Muscle of leg (tissue), 11 donors: ENCODE results near the gene FBXW8. TPM values are rescaled to one million over a fixed set of nuclear protein-coding genes. Genes with fewer than 3 reads are reported as not detected.

Experiments
- DNase-seq: peaks from one replicate; pipeline ENCODE4 v3.0.0; 2013
- H3K27ac ChIP-seq: one replicate; pipeline ENCODE4 v1.5.1; 2013; ENCODE audit warnings: mild to moderate bottlenecking, low read length, control low read depth
- H3K27me3 ChIP-seq: one replicate; pipeline ENCODE4 v1.6.1; 2013; ENCODE audit warnings: low read length; ENCODE audit not compliant: control insufficient read depth, insufficient read depth
- H3K36me3 ChIP-seq: one replicate; pipeline ENCODE4 v1.6.1; 2013; ENCODE audit warnings: low read length; ENCODE audit not compliant: control insufficient read depth, insufficient read depth
- H3K4me1 ChIP-seq: one replicate; pipeline ENCODE4 v1.6.1; 2013; ENCODE audit warnings: low read length; ENCODE audit not compliant: control insufficient read depth, insufficient read depth
- H3K4me3 ChIP-seq: one replicate; pipeline ENCODE4 v1.5.1; 2013; ENCODE audit warnings: low read length, control low read depth
- H3K9me3 ChIP-seq: replicated peaks from 2 replicates; pipeline ENCODE4 v1.6.1; 2013; ENCODE audit warnings: low read depth, low read length; ENCODE audit not compliant: control insufficient read depth
- WGBS: methylation state at CpG from one replicate; pipeline ENCODE4 v1.1.5; 2013; ENCODE audit warnings: missing lambda C conversion rate; ENCODE audit not compliant: insufficient coverage; 5-methylcytosine and 5-hydroxymethylcytosine counted together
- polyA plus RNA-seq, 8 donors: library from polyadenylated mRNA; unstranded; fragments of 120-200 nt; gene quantifications; one replicate each; pipeline versions ENCODE4 v1.2.1 to v1.2.3, GENCODE V29; 2013; ENCODE audit warnings: inconsistent platforms in 1 of 8, low replicate concordance in 1 of 8; ENCODE audit not compliant: insufficient read length in 8 of 8, insufficient read depth in 1 of 8
- total RNA-seq: library from RNA; stranded (reverse); fragments of 120-200 nt; gene quantifications from one replicate; pipeline ENCODE4 v1.2.4, GENCODE V29; 2013

FBXW8 gene
- total and polyA plus RNA-seq, 9 donors = 11.1 to 20.3 (median 14.8) TPM

DNA sequence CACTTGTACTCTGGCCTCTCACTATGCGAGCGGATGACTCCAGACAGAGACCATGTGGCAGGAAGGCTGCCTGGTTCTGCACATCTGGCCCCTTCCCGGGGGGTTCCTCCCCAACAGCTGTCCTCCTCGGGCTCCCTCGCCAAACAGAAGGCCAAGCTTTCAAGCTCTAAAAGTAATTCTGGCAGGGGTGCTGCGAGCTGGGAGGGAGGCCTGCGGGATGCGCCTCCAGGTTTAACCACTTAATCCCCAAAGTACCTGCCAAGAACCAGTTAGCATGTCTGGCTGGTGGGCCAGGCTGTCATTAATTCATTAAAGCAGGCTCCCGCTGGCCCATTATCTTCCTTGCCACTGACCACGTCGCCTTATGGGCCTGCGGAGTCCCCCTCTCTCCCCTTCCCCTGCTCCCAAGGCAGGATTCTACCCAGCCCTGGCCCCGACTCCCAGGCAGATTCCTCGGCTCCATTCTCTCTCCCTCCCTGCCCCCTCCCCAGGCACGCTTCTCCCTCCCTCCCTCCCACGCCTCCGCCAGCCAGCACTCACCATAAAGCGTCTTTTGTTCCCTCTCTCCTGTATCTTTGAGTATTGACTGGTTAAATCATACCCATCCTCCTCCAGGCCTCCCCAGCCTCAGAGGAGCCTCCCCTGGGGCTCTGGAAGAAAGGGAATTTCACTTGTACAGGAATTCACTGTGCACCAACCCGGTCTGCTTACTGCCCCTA is 34.4 kb upstream of the FBXW8 start:
- under 1% methylated on average over 12 of the region's 19 CpGs for WGBS
- peak; percentile 91 for DNase-seq
- Histone ChIP-seq H3K4me3 (no peak overlapping the region), H3K36me3 (no peaks in the 10 kb centered on the region), H3K27ac (no peak overlapping the region), H3K27me3 (peaks cover 59% of the 10 kb centered on the region), H3K4me1 (peaks cover 37% of the 10 kb centered on the region), H3K9me3 (peaks cover 5% of the 10 kb centered on the region)

DNA sequence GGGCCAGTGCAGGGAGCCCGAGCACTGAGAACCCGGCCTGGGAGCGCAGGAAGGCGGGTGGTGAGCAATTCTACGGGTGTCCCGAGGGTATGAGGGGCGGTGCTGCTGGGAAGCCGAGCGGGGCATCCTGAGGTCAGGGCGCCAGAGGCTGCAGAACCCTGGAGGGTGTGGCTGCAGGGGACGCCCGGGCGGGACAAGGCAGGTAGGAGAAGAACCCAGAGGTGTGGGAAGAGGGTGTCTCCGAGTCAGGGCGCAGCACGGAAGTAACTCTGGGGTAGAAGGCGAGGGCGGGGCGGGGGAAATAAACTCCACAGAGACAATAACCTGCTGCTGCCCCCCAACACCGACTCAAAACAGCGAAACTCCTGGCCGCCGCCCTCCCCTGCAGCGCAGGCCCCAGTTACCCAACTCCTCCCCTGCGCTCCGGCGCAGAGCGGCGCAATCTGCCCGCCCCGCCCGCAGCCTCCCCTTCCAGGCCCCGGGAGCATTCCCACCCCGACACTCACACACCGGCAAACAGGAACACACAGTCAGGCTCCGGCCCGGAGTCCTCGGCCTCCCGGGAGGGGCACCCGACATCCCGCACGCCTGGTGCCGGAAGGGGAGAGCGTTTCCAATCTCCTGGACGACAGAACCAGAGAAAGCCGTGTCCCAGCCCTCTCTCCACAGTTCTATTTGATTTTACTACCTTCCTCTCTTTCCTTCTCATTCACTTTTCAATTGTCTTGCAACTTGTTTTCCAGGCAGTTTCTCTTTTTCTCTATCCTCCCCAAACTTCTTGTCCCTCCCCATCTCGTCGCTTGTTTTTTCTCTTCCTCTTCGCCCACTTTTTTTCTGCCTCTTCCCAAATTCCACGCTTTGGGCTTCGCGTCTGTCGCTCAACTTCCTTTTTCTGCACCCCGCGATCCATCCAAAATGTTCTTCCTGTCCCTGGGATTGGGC is 31.9 kb upstream of the FBXW8 start:
- WGBS = 1% methylated on average over 40 of the region's 55 CpGs
- DNase-seq = no peak
- Histone ChIP-seq H3K4me3 (peak overlapping the region; percentile 25), H3K36me3 (no peaks in the 10 kb centered on the region), H3K4me1 (peaks cover 54% of the 10 kb centered on the region), H3K27me3 (peaks cover 78% of the 10 kb centered on the region), H3K9me3 (peaks cover 5% of the 10 kb centered on the region), H3K27ac (no peak overlapping the region)

DNA sequence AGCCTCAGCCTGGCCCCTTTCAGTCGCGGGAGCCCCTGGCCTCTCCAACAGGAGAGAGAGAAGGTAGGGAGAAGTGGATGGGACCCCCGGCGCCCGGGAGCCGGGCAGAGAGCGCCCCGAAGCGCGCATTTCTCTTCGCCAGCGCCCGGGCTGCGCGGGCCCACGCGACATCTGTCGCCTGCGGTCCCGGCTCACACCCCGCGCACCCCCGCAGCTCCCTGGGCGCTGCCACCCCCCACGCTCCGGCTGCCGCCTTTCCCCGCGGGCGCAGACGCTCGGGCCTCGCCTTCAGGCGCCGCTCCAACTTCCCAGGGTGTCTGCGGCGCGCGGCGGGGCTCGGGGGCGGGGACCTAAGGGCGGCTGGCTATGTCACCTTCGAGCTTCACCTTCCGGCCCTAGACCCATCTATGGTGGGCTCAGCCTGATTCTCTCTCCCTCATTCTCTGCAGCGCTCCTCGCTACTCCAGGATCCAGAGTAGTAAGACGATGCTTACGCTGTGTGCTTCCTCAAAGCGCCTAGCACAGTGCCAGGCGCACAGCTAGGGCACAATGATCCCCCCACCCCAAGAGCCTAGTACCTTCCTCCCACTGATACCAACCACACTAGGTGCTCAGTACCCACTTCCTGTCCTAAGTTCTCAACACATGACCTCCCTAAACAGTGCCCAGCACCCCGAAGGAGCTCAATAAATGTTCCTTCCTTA is 31.1 kb upstream of the FBXW8 start:
- WGBS = under 1% methylated on average over 52 of the region's 52 CpGs
- Histone ChIP-seq H3K36me3 (no peaks in the 10 kb centered on the region), H3K9me3 (peaks cover 1% of the 10 kb centered on the region), H3K27ac (no peak overlapping the region), H3K4me1 (peaks cover 54% of the 10 kb centered on the region), H3K4me3 (no peak overlapping the region), H3K27me3 (peaks cover 79% of the 10 kb centered on the region)
- DNase-seq = no peak

DNA sequence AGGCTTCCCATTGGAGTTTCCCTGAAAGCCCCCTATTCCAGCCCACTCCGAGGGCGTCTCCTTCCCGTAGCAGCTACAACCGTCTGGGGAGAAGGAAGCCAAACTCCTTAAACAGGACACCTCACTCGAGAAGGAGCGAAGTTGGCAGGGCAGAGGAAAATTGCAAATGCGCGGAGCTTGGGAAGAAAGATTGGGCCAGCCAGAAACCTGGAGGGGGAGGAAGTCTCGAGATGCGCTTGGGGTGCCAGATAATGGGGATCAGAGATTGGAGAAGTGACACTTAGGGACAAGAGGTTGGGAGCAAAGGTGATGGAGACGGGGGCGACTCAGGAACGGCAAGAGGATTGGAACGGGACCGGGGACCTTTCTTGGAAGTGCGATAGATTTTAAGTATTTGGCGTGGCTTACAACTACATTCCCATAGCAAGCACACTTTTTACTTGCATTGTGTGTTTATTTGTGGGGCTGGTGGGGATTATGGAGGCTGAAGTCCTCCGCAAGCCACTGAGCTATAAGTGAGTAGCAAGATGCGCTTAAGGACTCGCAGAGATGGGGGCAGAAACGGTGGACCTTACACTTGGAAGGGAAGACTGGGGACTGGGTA is 30.4 kb upstream of the FBXW8 start:
- no peak overlapping the region for H3K27ac ChIP-seq
- no peak for DNase-seq
- no peaks in the 10 kb centered on the region for H3K36me3 ChIP-seq
- 1% methylated on average over 10 of the region's 21 CpGs for WGBS
- peaks cover 54% of the 10 kb centered on the region for H3K4me1 ChIP-seq
- H3K27me3 ChIP-seq = peaks cover 81% of the 10 kb centered on the region
- peak overlapping the region; percentile 11 for H3K4me3 ChIP-seq
- H3K9me3 ChIP-seq = no peaks in the 10 kb centered on the region

DNA sequence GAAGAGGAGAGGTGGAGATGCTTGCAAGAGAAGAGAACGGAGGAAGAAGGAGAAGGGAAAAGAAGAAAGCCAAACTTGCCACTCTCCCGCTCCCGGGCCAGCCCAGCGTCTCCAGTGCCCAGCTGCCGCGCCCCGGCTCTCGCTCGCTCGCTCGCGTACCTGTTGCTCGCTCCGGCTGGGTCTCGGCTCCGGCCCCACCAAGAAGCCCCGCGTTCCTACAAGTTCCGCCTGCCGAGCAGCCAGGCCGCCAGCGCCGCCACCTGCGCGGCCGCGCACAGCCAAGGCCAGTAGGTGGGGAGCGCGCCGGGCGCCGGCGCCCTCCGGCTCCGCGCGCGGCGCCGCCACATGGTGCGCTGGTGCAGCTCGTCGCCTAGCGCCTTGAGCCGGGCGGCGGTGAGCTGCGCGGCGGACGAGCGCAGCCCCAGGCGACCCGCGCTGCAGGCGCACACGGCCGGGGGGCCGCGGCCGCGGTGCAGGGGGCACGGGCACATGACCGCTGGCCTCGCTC is 29.9 kb upstream of the FBXW8 start:
- WGBS = under 1% methylated on average over 65 of the region's 65 CpGs
- Histone ChIP-seq H3K4me3 (peak overlapping the region; percentile 27), H3K27ac (no peak overlapping the region), H3K9me3 (no peaks in the 10 kb centered on the region), H3K36me3 (no peaks in the 10 kb centered on the region), H3K4me1 (peaks cover 51% of the 10 kb centered on the region), H3K27me3 (peaks cover 81% of the 10 kb centered on the region)
- DNase-seq = peak; percentile 54

DNA sequence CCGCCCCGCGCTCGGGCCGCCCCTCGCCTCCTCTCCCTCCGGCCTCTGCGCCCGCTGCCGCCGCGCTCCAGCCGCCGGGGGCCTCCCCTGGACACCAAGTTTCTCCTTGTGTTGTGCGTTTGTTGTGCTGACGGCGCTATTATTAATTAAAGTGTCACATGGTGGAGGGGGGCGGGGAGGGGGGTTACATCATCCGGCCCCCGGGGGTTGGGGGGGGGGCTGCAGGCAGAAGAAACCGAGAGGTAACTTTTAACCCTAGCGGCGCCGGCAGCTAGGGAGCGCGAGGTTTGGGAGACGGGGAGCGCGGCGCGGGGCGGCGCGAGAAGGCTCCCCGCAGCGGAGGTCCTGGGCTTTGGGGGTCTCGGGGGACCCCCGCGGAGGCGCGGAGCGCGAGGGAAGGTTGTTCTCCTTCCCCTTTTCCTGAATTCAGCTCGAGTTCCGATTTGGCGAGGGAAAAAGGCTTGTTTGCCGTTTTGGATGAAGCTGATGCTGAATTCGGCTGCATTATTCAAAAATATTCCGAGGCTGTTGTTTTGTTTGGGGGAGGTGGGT is 29.3 kb upstream of the FBXW8 start, which contains the start of gene HRK:
HRK (minus strand) TSS at position 117 of the 552 bp plus-strand sequence. CDS start 134 bp downstream, outside the sequence.
- H3K4me3 ChIP-seq = peak within 1 kb of the TSS; percentile 27
- H3K9me3 ChIP-seq = no peaks in the 10 kb centered on the region
- 0% methylated on average over 24 of the region's 49 CpGs for WGBS
- no peak within 1 kb of the TSS for H3K27ac ChIP-seq
- H3K4me1 ChIP-seq = peaks cover 46% of the 10 kb centered on the region
- peaks cover 76% of the 10 kb centered on the region for H3K27me3 ChIP-seq
- DNase-seq = peak; percentile 31
- no peaks in the 10 kb centered on the region for H3K36me3 ChIP-seq

DNA sequence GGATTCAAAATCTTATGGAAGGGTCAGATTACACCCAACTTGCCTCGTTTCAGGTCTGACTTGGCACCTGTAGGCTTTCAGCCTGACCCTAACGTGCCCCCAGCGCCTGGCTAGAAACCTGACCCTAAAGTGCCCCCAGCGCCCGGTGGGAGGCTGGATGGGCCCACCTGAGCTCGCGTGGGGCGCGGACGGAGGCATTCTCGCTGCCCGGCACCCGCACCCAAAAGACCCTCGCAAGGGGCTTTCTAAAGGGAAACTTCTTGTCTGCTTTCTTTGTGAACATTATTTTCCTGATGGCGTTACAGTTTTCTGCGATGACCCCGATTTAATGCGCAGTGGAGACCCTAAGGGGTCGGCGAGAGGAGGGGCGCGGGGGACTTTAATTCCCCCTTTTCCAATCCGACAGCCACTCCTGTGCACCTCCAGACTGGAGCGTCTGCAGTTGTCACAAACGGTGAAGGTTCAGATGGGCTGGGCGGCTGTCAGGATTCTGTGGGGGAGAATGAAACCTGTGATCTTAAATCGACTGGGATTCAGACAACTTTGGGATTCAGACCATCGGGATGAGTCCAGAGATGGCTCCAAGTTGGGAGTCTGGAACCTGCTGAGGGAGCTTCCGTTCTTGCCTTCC is 28.8 kb upstream of the FBXW8 start:
- Histone ChIP-seq H3K9me3 (no peaks in the 10 kb centered on the region), H3K27ac (no peak overlapping the region), H3K36me3 (no peaks in the 10 kb centered on the region), H3K27me3 (peaks cover 72% of the 10 kb centered on the region), H3K4me1 (peaks cover 43% of the 10 kb centered on the region), H3K4me3 (peak overlapping the region; percentile 27)
- DNase-seq = no peak
- 2% methylated on average over 14 of the region's 29 CpGs for WGBS

DNA sequence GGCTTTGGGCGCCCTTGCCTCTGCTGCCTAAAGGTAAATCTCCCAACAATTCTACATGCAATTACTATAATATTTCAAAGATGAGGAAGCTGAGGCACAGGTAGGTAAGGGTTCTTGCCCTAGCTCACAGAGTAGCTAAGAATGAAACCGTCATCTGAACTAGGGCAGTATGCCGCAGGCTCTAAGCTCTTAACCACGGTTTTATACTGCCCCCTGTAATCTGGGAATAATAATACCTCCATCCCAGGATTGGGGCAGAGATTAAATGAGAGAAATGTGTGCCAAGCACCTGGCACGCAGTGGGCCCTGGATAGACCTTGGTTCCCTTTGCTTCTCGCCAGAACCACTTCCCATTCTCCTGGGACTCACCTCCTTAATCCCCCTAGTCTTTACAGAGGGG is 28.0 kb upstream of the FBXW8 start:
- DNase-seq = peak; percentile 61
- Histone ChIP-seq H3K9me3 (no peaks in the 10 kb centered on the region), H3K36me3 (no peaks in the 10 kb centered on the region), H3K27ac (no peak overlapping the region), H3K27me3 (peaks cover 64% of the 10 kb centered on the region), H3K4me3 (no peak overlapping the region), H3K4me1 (peaks cover 43% of the 10 kb centered on the region)
- WGBS = no CpG with 5 or more reads among the region's 6 CpGs

DNA sequence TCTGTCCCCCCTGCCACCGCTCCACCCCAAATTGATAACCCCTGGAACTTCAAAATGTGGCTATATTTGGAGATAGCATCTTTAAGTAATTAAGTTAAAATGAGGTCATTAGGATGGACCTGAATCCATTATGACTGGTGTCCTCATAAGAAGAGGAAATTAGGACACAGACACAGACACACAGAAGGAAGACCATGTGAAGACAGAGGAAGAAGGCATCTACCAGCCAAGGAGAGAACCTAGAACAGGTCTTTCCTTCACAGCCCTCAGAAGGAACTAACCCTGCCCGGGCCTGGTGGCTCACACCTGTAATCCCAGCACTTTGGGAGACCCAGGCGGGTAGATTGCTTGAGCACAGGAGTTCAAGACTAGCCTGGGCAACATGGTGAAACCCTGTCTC is 25.9 kb upstream of the FBXW8 start:
- WGBS = no CpG with 5 or more reads among the region's 3 CpGs
- no peaks in the 10 kb centered on the region for H3K9me3 ChIP-seq
- H3K4me3 ChIP-seq = no peak overlapping the region
- peaks cover 43% of the 10 kb centered on the region for H3K27me3 ChIP-seq
- no peaks in the 10 kb centered on the region for H3K36me3 ChIP-seq
- H3K4me1 ChIP-seq = peaks cover 25% of the 10 kb centered on the region
- no peak overlapping the region for H3K27ac ChIP-seq
- DNase-seq = no peak
